Common myeloid progenitor, CD34-positive (primary cell): Measurements from ENCODE around the gene HOMER2. TPM values are rescaled to one million over a fixed set of nuclear protein-coding genes. Genes with fewer than 3 reads are reported as not detected.
"Not testable (repeated sequence)": the region's sequence is repeated elsewhere in the genome, so short reads cannot be mapped to it uniquely, and the experiment has no call there.

ENCODE experiments used
- CTCF ChIA-PET: fragments of 350-600 bp; sonication (Branson Sonifier 250); formaldehyde crosslinking; loops from one replicate; lab custom pipeline; 2021; ENCODE audit warnings: antibody characterized with exemption; lab: Charles Lee
- POLR2A ChIA-PET: fragments of 350-600 bp; sonication (Branson Sonifier 250); formaldehyde crosslinking; loops from one replicate; lab custom pipeline; 2021; ENCODE audit warnings: antibody characterized with exemption; lab: Charles Lee
- DNase-seq, 3 donors: peaks; one replicate each; pipeline versions ENCODE4 v3.0.0 to v3.0.0-alpha.2; 2013
- H3K27ac ChIP-seq, 2 experiments: 1 replicate in 1 of 2; 2 replicates in 1 of 2; pipeline ENCODE4 v1.7.0; 2013; ENCODE audit warnings: inconsistent platforms in 2 of 2, low read length in 2 of 2, mild to moderate bottlenecking in 2 of 2, low read depth in 1 of 2, moderate library complexity in 1 of 2; ENCODE audit not compliant: severe bottlenecking in 2 of 2, insufficient read depth in 1 of 2, poor library complexity in 1 of 2
- H3K27me3 ChIP-seq, 5 experiments: replicated peaks in 2 of 5; 1 replicate in 3 of 5; 2 replicates in 2 of 5; pipeline versions ENCODE4 v1.6.1 to v1.7.0; 2013; ENCODE audit warnings: low read length in 4 of 5, mild to moderate bottlenecking in 2 of 5, moderate library complexity in 2 of 5, inconsistent platforms in 1 of 5; ENCODE audit not compliant: insufficient read depth in 5 of 5, control insufficient read depth in 4 of 5
- H3K36me3 ChIP-seq, 4 experiments: 1 replicate in 2 of 4; 2 replicates in 2 of 4; pipeline versions ENCODE4 v1.6.1 to v1.7.0; 2013; ENCODE audit warnings: low read length in 3 of 4, control low read depth in 1 of 4, mild to moderate bottlenecking in 1 of 4; ENCODE audit not compliant: control insufficient read depth in 4 of 4, insufficient read depth in 4 of 4
- H3K4me1 ChIP-seq, 4 experiments: 1 replicate in 3 of 4; 2 replicates in 1 of 4; pipeline versions ENCODE4 v1.6.1 to v1.7.1; 2013; ENCODE audit warnings: low read length in 3 of 4, mild to moderate bottlenecking in 3 of 4, control low read depth in 1 of 4, inconsistent platforms in 1 of 4, moderate library complexity in 1 of 4; ENCODE audit not compliant: control insufficient read depth in 4 of 4, insufficient read depth in 4 of 4; ENCODE audit errors: control extremely low read depth in 1 of 4
- H3K4me3 ChIP-seq, 7 experiments: 1 replicate in 4 of 7; 2 replicates in 3 of 7; pipeline versions ENCODE4 v1.5.1 to v1.7.0; 2013; ENCODE audit warnings: mild to moderate bottlenecking in 7 of 7, low read length in 6 of 7, moderate library complexity in 6 of 7, inconsistent platforms in 2 of 7, low read depth in 2 of 7, control low read depth in 1 of 7; ENCODE audit not compliant: insufficient read depth in 4 of 7, control insufficient read depth in 1 of 7; ENCODE audit errors: extremely low read depth in 1 of 7
- H3K9me3 ChIP-seq, 5 experiments: 1 replicate in 4 of 5; 2 replicates in 1 of 5; pipeline versions ENCODE4 v1.6.1 to v1.7.1; 2013; ENCODE audit warnings: low read length in 4 of 5, mild to moderate bottlenecking in 2 of 5, inconsistent platforms in 1 of 5, low read depth in 1 of 5, moderate library complexity in 1 of 5; ENCODE audit not compliant: control insufficient read depth in 4 of 5, insufficient read depth in 2 of 5; ENCODE audit errors: control extremely low read depth in 1 of 5
- WGBS: methylation state at CpG from one replicate; pipeline ENCODE4 v1.1.5; 2013; ENCODE audit not compliant: insufficient coverage; 5-methylcytosine and 5-hydroxymethylcytosine counted together
- polyA plus RNA-seq: library from polyadenylated mRNA; unstranded; fragments of 120-200 nt; gene quantifications from one replicate; pipeline ENCODE4 v1.2.1, GENCODE V29; 2013

The HOMER2 gene
- polyA plus RNA-seq, result 9.9 TPM

DNA sequence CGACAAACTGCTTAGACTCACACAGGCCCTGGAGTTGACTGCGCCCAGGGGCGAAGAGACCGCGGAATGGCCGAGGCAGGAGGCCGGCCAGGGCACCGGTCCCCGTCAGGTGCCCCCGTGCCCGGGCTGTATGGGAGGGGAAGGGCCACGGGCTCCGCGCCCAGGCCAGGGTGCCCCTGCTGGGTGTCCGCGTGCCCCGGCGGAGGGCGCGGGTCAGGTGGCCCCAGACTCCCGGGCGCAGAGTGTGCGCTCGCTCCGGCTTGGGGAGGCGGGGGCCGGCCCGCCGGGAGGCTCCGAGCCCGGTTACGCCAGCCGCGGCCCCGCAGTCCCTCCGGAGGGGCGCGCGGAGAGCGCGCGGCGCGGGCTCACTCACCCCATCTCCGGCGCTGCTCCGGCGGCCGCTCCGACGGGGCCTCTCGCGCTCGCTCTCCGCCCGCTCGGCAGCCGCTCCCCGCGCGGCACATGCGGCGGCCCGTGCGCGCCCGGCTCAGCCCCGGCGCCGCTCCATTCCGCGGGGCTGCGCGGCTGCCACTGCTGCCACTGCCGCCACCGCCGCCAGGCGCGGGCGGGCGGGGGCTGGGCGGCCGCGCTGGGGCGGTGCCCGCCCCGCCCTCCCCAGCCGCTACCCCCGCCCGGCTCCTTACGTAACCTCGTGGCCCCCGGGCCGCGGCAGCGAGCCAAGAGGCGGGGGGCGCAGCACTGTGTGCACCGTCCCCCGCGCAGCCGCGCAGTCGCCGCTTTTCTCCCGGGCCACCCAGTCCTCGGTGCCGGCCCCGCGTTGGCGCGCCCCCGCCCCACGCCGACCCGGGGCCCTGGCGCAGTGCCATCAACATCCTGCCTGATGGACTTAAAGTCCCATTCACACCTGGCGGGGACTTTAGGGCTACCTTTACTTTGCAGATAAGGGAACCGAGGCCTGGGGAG is at the start of gene HOMER2:
TSS of gene HOMER2 (minus strand) at position 563 of the 924 bp plus-strand sequence. CDS start at position 378, 185 bp downstream.
- POLR2A ChIA-PET, result no interaction called here
- CTCF ChIA-PET, result no interaction called here
- WGBS, result under 1% methylated on average over 115 of the region's 119 CpGs
- peak; percentile 32 to 67 (median 66) for DNase-seq
- H3K9me3 ChIP-seq, result no peaks in the 10 kb centered on the region
- no peak within 1 kb of the TSS for H3K27ac ChIP-seq
- no peaks in the 10 kb centered on the region for H3K36me3 ChIP-seq
- H3K27me3 ChIP-seq, result peaks cover 0 to 8% (median 3%) of the 10 kb centered on the region in 5 experiments
- H3K4me1 ChIP-seq, result peaks cover 2 to 14% (median 9%) of the 10 kb centered on the region in 4 experiments
- peak within 1 kb of the TSS; percentile 20 to 81 (median 65) for H3K4me3 ChIP-seq

- not testable (repeated sequence) for H3K9me3 ChIP-seq, H3K27me3 ChIP-seq, H3K27ac ChIP-seq, H3K36me3 ChIP-seq, H3K4me1 ChIP-seq, DNase-seq
- H3K4me3 ChIP-seq, result peak overlapping the region in 3 of 7 experiments; percentile 69 to 92 (median 81)
- CTCF ChIA-PET, result interaction anchor here (0.6 to 5.2 kb wide), 31 partner anchors 9 to 470 kb away, joined by 3 to 71 read pairs (median 3); partner anchors contain the start of genes C15orf40 and RAMAC
- WGBS, result 100% methylated on average over 3 of the region's 3 CpGs
- POLR2A ChIA-PET, result interaction anchor here (1.2 kb wide), 1 partner anchor 151 kb away, joined by 4 read pairs; no protein-coding TSS in a partner anchor
Observed at GRCh38 chr15:83000672-83001031, 48.1 kb upstream of the HOMER2 start.

- DNase-seq, result peak; percentile 73 to 87 (median 87)
- WGBS, result 0% methylated on average over 4 of the region's 6 CpGs
Observed at GRCh38 chr15:82999905-83000671, 47.6 kb upstream of the HOMER2 start.

GRCh38 chr15:82999426-82999825 is 46.9 kb upstream of the HOMER2 start:
- Histone ChIP-seq H3K27me3 (no peaks in the 10 kb centered on the region), H3K4me3 (no peak overlapping the region), H3K4me1 (peaks cover 0 to 6% (median 2%) of the 10 kb centered on the region in 4 experiments), H3K36me3 (peaks cover 0 to 3% (median 0%) of the 10 kb centered on the region in 4 experiments), H3K27ac (no peak overlapping the region), H3K9me3 (no peaks in the 10 kb centered on the region)
- 89% methylated on average over 2 of the region's 6 CpGs for WGBS
- no peak for DNase-seq
- ChIA-PET POLR2A (interaction anchor here (0.5 to 1.2 kb wide), 2 partner anchors 150 to 862 kb away, joined by 4 read pairs; no protein-coding TSS in a partner anchor), CTCF (interaction anchor here (0.7 to 5.2 kb wide), 20 partner anchors 7 to 469 kb away, joined by 3 to 71 read pairs (median 4); partner anchors contain the start of genes C15orf40 and RAMAC)

More at GRCh38 chr15:82999905-83000671, 47.6 kb upstream of the HOMER2 start:
- peak overlapping the region; percentile 3 to 92 (median 61) for H3K4me3 ChIP-seq
- H3K9me3 ChIP-seq, result no peaks in the 10 kb centered on the region
- ChIA-PET CTCF (interaction anchor here (0.6 to 5.2 kb wide), 37 partner anchors 8 to 469 kb away, joined by 3 to 71 read pairs (median 3); partner anchors contain the start of genes C15orf40 and RAMAC), POLR2A (interaction anchor here (1.2 kb wide), 1 partner anchor 150 kb away, joined by 4 read pairs; no protein-coding TSS in a partner anchor)
- peaks cover 0 to 6% (median 4%) of the 10 kb centered on the region in 4 experiments for H3K36me3 ChIP-seq
- peaks cover 0 to 6% (median 2%) of the 10 kb centered on the region in 4 experiments for H3K4me1 ChIP-seq
- no peaks in the 10 kb centered on the region for H3K27me3 ChIP-seq
- H3K27ac ChIP-seq, result no peak overlapping the region

- H3K9me3 ChIP-seq, result no peaks in the 10 kb centered on the region
- H3K27ac ChIP-seq, result no peak overlapping the region
- CTCF ChIA-PET, result interaction anchor here (1.0 to 1.1 kb wide), 2 partner anchors 24 to 147 kb away, joined by 3 read pairs; no protein-coding TSS in a partner anchor
- no peaks in the 10 kb centered on the region for H3K27me3 ChIP-seq
- POLR2A ChIA-PET, result no interaction called here
- DNase-seq, result no peak
- peaks cover 0 to 3% (median under 1%) of the 10 kb centered on the region in 4 experiments for H3K36me3 ChIP-seq
- no peak overlapping the region for H3K4me3 ChIP-seq
- H3K4me1 ChIP-seq, result peaks cover 0 to 6% (median 2%) of the 10 kb centered on the region in 4 experiments
- 100% methylated on average over 1 of the region's 3 CpGs for WGBS
Observed at GRCh38 chr15:82995938-82996337, 43.4 kb upstream of the HOMER2 start.

DNA sequence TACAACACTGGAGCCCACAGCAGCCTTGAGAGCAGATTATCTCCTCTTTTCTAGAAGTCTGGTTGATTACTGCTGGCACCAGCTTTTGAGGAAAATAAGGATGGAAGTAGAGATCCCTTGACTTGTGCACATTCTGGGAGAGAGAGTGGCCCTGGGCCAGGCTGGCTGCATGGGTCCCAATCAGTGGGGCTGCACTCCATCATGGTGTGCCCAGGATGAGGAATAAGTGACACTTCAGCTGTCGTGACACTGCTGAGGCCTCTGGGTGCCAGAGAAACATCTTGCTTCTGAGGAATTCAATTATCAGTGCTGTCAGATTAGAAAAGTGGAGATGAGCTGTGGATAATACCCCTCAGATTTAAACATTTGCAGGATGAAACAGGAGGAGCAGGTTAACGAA is 42.6 kb upstream of the HOMER2 start:
- no peaks in the 10 kb centered on the region for H3K27me3 ChIP-seq
- ChIA-PET CTCF (interaction anchor here (1.1 kb wide), 1 partner anchor 146 kb away, joined by 3 read pairs; no protein-coding TSS in a partner anchor), POLR2A (no interaction called here)
- H3K4me1 ChIP-seq, result peaks cover 0 to 3% (median under 1%) of the 10 kb centered on the region in 4 experiments
- no peak for DNase-seq
- H3K9me3 ChIP-seq, result no peaks in the 10 kb centered on the region
- 100% methylated on average over 2 of the region's 2 CpGs for WGBS
- H3K27ac ChIP-seq, result no peak overlapping the region
- H3K36me3 ChIP-seq, result peaks cover 0 to 5% (median 2%) of the 10 kb centered on the region in 4 experiments
- no peak overlapping the region for H3K4me3 ChIP-seq
